MM.1S (cell line): ENCODE results near the gene OR11L1.

ENCODE experiments used
- CTCF ChIP-seq: fragments of 300-600 bp; sonication (generic); IDR thresholded peaks from 2 replicates; pipeline ENCODE4 v1.5.1; 2016; ENCODE audit warnings: antibody characterized with exemption, low read length, mixed read lengths
- EZH2phosphoT487 ChIP-seq: fragments of 300-600 bp; sonication (generic); IDR thresholded peaks from 2 replicates; pipeline ENCODE4 v1.6.1; 2018; ENCODE audit warnings: antibody characterized with exemption, low read length

GRCh38 chr1:247849616-247850015 lies 7.9 kb upstream of the OR11L1 start:
- TF ChIP-seq CTCF (no peak), EZH2phosphoT487 (no peak)
